ENCODE results near the gene CTBS. TPM values are rescaled to one million over a fixed set of nuclear protein-coding genes. Genes with fewer than 3 reads are reported as not detected.
"Not testable (repeated sequence)": the region's sequence is repeated elsewhere in the genome, so short reads cannot be mapped to it uniquely, and the experiment has no call there.

CTBS gene
- total RNA-seq, 1 experiment from 2014 or later, result 14.0 TPM

- Mint-ChIP-seq H3K27ac (ENCODE audit: low read depth, unreplicated experiment) (no peak overlapping the region), H3K36me3 (ENCODE audit: insufficient read depth, unreplicated experiment) (no peaks in the 10 kb centered on the region), H3K4me3 (ENCODE audit: unreplicated experiment) (no peak overlapping the region), H3K9me3 (ENCODE audit: unreplicated experiment) (peaks cover 9% of the 10 kb centered on the region), H3K4me1 (ENCODE audit: insufficient read depth, unreplicated experiment) (no peaks in the 10 kb centered on the region), H3K27me3 (ENCODE audit: insufficient read depth, unreplicated experiment) (no peaks in the 10 kb centered on the region)
- no TSS peak for BruUV-seq (replicated peaks)
- intact Hi-C loops (cut with micrococcal nuclease), result no loop called here
- no peak for DNase-seq (ENCODE audit: unreplicated experiment)
- CTCF ChIA-PET, result no interaction called here
- TF ChIP-seq, protein P1, sequence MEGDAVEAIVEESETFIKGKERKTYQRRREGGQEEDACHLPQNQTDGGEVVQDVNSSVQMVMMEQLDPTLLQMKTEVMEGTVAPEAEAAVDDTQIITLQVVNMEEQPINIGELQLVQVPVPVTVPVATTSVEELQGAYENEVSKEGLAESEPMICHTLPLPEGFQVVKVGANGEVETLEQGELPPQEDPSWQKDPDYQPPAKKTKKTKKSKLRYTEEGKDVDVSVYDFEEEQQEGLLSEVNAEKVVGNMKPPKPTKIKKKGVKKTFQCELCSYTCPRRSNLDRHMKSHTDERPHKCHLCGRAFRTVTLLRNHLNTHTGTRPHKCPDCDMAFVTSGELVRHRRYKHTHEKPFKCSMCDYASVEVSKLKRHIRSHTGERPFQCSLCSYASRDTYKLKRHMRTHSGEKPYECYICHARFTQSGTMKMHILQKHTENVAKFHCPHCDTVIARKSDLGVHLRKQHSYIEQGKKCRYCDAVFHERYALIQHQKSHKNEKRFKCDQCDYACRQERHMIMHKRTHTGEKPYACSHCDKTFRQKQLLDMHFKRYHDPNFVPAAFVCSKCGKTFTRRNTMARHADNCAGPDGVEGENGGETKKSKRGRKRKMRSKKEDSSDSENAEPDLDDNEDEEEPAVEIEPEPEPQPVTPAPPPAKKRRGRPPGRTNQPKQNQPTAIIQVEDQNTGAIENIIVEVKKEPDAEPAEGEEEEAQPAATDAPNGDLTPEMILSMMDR (IDR thresholded peaks at IDR 0.05; ENCODE audit: unreplicated experiment), result no peak
- POLR2A ChIA-PET, result interaction anchor here (2.4 kb wide), 1 partner anchor 31 kb away, joined by 11 read pairs; the partner anchor contains the start of gene RPF1
Measured at GRCh38 chr1:84510668-84511067, 63.6 kb downstream of the CTBS start.

GRCh38 chr1:84510165-84510564 lies 64.1 kb downstream of the CTBS start:
- Mint-ChIP-seq H3K9me3 (ENCODE audit: unreplicated experiment) (peaks cover 9% of the 10 kb centered on the region), H3K27me3 (ENCODE audit: insufficient read depth, unreplicated experiment) (no peaks in the 10 kb centered on the region), H3K36me3 (ENCODE audit: insufficient read depth, unreplicated experiment) (peaks cover 5% of the 10 kb centered on the region), H3K4me3 (ENCODE audit: unreplicated experiment) (no peak overlapping the region), H3K27ac (ENCODE audit: low read depth, unreplicated experiment) (no peak overlapping the region), H3K4me1 (ENCODE audit: insufficient read depth, unreplicated experiment) (no peaks in the 10 kb centered on the region)
- POLR2A ChIA-PET, result interaction anchor here (2.4 kb wide), 1 partner anchor 31 kb away, joined by 11 read pairs; the partner anchor contains the start of gene RPF1
- BruUV-seq (replicated peaks), result no TSS peak
- CTCF ChIA-PET, result no interaction called here
- TF ChIP-seq, protein P1 (IDR thresholded peaks at IDR 0.05; ENCODE audit: unreplicated experiment), result no peak
- intact Hi-C loops (cut with micrococcal nuclease), result no loop called here
- DNase-seq (ENCODE audit: unreplicated experiment), result no peak

DNA sequence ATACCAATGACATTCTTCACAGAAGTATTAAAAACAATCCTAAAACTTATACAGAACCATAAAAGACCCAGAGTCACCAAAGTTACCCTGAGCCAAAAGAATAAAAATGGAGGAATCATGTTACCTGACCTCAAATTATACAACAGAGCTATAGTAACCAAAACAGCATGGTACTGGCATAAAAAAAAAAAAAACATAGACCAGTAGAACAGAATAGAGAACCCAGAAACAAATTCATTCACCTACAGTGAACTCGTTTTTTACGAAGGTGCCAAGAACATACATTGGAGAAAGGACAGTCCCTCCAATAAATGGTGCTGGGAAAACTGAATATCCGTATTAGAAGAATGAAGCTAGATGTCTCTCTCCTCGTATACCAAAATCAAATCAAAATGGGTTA lies 65.2 kb downstream of the CTBS start:
- ChIA-PET POLR2A (interaction anchor here (0.6 to 2.4 kb wide), 4 partner anchors 30 to 346 kb away, joined by 3 to 11 read pairs (median 4); partner anchors contain the start of genes CTBS and RPF1), CTCF (interaction anchor here (0.6 to 1.2 kb wide), 3 partner anchors 13 to 111 kb away, joined by 3 to 5 read pairs (median 3); no protein-coding TSS in a partner anchor)
- Mint-ChIP-seq H3K27ac (ENCODE audit: low read depth, unreplicated experiment) (no peak overlapping the region), H3K27me3 (ENCODE audit: insufficient read depth, unreplicated experiment) (no peaks in the 10 kb centered on the region), H3K9me3 (ENCODE audit: unreplicated experiment) (peaks cover 9% of the 10 kb centered on the region), H3K4me1 (ENCODE audit: insufficient read depth, unreplicated experiment) (peaks cover 7% of the 10 kb centered on the region), H3K36me3 (ENCODE audit: insufficient read depth, unreplicated experiment) (peaks cover 16% of the 10 kb centered on the region), H3K4me3 (ENCODE audit: unreplicated experiment) (no peak overlapping the region)
- no TSS peak for BruUV-seq (replicated peaks)
- DNase-seq (ENCODE audit: unreplicated experiment), result no peak
- intact Hi-C loops (cut with micrococcal nuclease), result no loop called here
- TF ChIP-seq, protein P1 (IDR thresholded peaks at IDR 0.05; ENCODE audit: unreplicated experiment), result no peak

DNA sequence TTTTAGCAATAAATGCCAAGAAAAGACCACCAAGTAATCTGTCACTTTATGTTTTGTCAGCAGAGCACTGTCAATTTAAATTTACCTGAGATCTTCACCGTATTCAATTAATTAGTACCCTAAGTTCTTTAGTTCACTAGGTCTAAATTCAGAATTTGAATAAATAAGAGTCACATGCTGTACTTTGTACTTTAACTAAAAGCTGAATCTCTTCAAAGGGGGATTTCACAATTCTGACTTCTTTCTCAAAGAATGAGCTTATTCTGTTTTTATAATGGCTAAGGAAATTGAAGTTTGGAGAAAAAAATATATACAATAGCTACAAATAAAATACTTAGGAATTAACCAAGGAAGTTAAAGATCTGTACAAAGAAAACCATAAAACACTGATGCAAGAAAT lies 65.7 kb downstream of the CTBS start:
- TF ChIP-seq, protein P1 (IDR thresholded peaks at IDR 0.05; ENCODE audit: unreplicated experiment), result no peak
- H3K36me3 Mint-ChIP-seq (ENCODE audit: insufficient read depth, unreplicated experiment), result peaks cover 16% of the 10 kb centered on the region
- H3K4me3 Mint-ChIP-seq (ENCODE audit: unreplicated experiment), result no peak overlapping the region
- peaks cover 9% of the 10 kb centered on the region for H3K9me3 Mint-ChIP-seq (ENCODE audit: unreplicated experiment)
- CTCF ChIA-PET, result interaction anchor here (0.9 to 1.2 kb wide), 2 partner anchors 14 to 112 kb away, joined by 3 to 5 read pairs; no protein-coding TSS in a partner anchor
- DNase-seq (ENCODE audit: unreplicated experiment), result no peak
- no TSS peak for BruUV-seq (replicated peaks)
- POLR2A ChIA-PET, result interaction anchor here (0.6 to 2.4 kb wide), 3 partner anchors 29 to 65 kb away, joined by 3 to 11 read pairs (median 4); partner anchors contain the start of genes CTBS and RPF1
- no peak overlapping the region for H3K27ac Mint-ChIP-seq (ENCODE audit: low read depth, unreplicated experiment)
- intact Hi-C loops (cut with micrococcal nuclease), result no loop called here
- H3K27me3 Mint-ChIP-seq (ENCODE audit: insufficient read depth, unreplicated experiment), result no peaks in the 10 kb centered on the region
- peaks cover 12% of the 10 kb centered on the region for H3K4me1 Mint-ChIP-seq (ENCODE audit: insufficient read depth, unreplicated experiment)

- not testable (repeated sequence) for H3K9me3 Mint-ChIP-seq (ENCODE audit: unreplicated experiment); BruUV-seq (replicated peaks)
- intact Hi-C loops (cut with micrococcal nuclease), result loop anchor here (2.0 kb wide), 1 partner anchor 65 kb away; no protein-coding TSS in a partner anchor
Measured at GRCh38 chr1:84507887-84508286, 66.4 kb downstream of the CTBS start.

More at GRCh38 chr1:84507887-84508286, 66.4 kb downstream of the CTBS start:
- H3K4me3 Mint-ChIP-seq (ENCODE audit: unreplicated experiment); H3K27me3 Mint-ChIP-seq (ENCODE audit: insufficient read depth, unreplicated experiment); H3K27ac Mint-ChIP-seq (ENCODE audit: low read depth, unreplicated experiment); DNase-seq (ENCODE audit: unreplicated experiment): not testable (repeated sequence)
- H3K36me3 Mint-ChIP-seq (ENCODE audit: insufficient read depth, unreplicated experiment), result peaks cover 16% of the 10 kb centered on the region
- peaks cover 18% of the 10 kb centered on the region for H3K4me1 Mint-ChIP-seq (ENCODE audit: insufficient read depth, unreplicated experiment)
- CTCF ChIA-PET, result interaction anchor here (0.8 to 1.2 kb wide), 2 partner anchors 14 to 246 kb away, joined by 3 to 5 read pairs; no protein-coding TSS in a partner anchor
- POLR2A ChIA-PET, result interaction anchor here (0.7 to 5.3 kb wide), 5 partner anchors 12 to 295 kb away, joined by 3 to 104 read pairs (median 8); partner anchors contain the start of genes CTBS and RPF1

Measured in MCF 10A (cell line).